Activated CD4-positive, alpha-beta T cell treated with anti-CD3 and anti-CD28 coated beads for 4 hours (primary cell): Measurements from ENCODE around the gene SLC6A16.
"Not testable (repeated sequence)": the region's sequence is repeated elsewhere in the genome, so short reads cannot be mapped to it uniquely, and the experiment has no call there.

Experiments used
- DNase-seq, 2 donors: peaks; one replicate each; pipeline ENCODE4 v3.0.0-alpha.2; 2020

Gene SLC6A16

DNA sequence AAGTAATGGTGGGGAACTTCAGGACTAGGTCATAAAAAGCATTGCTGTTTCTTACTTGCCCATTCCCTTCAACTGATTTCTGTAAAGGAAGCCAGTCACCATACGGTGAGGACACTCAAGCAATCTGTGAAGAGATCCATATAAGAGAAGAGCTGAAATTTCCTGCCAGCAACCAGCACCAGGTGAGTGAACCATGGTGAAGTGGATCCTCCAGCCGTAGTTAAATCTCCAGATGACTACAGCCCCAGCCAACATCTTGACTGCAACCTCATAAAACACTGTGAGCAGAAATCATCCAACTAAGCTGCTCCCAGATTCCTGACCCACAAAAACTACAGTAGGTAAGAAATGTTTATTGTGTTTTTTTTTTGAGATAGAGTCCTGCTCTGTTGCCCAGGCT lies 3.8 kb upstream of the SLC6A16 start:
- no peak for DNase-seq

DNA sequence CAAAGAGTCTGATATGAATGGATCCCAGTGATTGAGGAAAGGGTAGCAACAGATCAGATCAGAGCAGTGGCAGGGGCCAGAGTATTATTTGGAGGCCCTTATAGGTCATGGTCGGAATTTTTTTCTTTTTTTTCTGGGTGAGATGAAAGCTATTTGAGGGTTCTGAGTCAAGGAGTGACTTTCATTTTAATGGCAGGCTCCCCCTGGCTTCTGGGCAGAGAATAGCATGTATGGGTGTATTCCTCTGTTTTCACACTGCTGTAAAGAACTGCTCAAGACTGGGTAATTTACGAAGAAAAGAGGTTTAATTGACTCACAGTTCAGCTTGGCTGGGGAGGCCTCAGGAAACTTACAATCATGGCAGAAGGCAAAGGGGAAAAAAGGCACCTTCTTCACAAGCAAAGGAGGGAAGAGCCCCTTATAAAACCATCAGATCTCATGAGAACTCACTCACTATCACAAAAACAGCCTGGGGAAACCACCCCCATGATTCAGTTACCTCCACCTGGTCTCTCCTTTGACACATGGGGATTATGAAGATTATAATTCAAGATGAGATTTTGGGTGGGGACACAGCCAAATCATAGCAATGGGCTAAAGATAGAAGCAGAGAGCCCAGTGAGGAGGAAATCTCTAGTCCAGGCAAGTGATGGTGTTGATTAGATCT lies 3.0 kb upstream of the SLC6A16 start:
- peak; percentile 52 to 60 for DNase-seq

DNA sequence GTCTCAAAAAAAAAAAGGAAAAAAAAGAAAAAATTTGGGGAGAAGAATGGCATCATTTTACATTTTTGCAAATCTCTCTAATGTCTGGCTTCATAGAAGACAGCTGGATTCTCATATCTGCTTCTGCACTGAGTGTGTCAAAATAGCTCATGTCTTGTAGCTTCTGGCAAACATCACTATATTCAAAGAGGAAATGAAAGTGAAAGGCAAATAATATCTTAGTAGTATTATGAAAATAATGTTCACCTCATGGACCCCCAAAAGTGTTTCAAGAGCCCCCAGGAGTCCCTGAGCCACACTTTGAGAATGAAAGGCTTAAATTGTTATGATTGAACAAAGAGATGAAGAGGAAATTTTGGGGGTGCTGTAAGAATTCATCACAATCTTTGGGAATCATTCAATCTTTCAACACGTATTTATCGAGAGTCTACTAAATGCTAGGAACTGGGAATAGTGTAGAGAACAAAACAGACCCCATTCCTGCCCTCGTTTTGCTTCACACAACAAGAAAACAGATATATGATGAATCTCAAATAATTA lies 1.2 kb upstream of the SLC6A16 start:
- DNase-seq, result no peak

DNA sequence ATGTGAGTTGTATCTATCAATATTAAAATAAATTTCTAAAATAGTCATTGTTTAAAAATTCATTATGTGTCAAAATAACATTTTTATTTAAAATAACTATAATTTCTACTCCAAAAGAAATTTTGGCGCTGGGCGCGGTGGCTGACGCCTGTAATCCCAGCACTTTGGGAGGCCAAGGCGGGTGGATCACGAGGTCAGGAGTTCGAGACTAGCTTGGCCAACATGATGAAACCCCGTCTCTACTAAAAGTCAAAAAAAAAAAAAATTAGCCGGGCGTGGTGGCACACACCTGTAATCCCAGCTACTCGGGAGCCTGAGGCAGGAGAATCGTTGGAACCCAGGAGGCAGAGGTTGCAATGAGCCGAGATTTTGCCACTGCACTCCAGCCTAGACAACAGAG lies 765 bp upstream of the SLC6A16 start:
- DNase-seq, result not testable (repeated sequence)

DNA sequence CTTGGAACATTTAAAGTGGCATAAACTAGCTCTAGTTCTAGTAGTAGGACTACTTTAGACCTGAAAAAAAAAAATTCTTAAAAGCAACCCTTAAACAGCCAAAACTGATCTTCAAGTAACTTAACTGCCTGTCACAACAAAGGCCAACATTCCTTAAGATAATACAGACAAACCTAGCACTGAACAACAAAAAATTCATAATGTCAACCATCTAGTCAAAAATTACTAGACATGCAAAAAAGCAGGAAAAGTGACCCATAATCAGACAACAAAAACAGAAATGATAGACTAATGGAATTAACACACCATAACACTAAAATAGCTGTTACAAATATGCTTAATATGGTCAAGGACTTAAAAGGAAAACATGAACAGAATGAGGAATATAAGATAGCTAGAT lies 6.7 kb downstream of the SLC6A16 start:
- no peak for DNase-seq

DNA sequence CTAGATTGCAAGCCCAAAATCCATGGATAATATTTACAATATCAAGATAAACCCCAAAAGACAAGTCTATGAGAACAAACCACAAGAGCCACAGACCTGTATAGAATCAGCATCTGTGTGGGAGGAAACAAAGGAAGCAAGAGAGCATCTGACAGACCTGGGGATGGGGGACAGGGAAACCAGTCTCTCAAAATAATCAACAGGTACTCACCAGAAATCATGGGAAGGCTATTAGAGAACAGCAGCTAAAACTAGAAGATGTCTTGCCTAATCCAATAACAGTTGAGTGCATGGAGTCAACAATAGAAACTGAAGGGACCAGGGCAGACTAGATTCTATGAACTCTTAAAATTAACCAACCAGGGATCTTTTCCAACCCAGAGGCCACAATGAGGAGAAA lies 8.7 kb downstream of the SLC6A16 start:
- no peak for DNase-seq

DNA sequence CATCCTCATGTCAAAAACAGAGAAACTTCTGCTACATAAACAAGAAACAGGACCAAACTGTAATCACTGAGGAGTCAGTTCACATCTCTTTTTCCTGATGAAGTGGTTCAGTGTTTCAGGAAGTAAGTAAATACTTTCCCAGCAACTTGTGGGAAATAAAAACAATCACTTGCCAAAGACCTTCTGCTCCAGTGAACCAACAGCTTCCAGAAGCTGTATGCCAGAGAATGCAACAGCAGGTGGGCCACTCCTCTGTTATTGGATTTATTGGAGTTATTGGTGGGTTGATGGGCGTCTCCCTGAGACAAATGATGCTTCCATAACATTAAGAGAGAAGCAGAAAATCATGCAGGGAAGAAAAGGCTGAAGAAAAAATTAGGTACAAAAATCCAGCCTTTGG lies 9.9 kb downstream of the SLC6A16 start:
- DNase-seq, result no peak

DNA sequence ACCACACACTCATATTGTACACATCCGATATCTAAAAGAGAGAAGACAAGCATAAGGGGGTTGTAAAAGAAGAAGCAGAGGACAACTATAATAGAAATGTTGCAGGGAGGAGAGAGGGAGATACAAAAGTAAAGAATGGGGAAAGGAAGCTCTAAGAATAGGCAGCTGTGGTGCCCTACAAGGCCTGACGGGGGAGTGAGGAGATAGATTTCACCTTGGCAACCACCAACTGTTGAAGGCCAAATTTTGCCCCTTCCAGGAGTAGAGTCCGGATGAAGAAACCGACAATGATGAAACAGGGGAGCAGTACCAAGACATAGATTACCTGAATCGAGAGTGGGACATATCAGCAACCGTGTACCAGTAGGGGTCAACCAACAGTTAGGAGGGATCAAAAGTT lies 15.9 kb downstream of the SLC6A16 start:
- DNase-seq, result no peak

DNA sequence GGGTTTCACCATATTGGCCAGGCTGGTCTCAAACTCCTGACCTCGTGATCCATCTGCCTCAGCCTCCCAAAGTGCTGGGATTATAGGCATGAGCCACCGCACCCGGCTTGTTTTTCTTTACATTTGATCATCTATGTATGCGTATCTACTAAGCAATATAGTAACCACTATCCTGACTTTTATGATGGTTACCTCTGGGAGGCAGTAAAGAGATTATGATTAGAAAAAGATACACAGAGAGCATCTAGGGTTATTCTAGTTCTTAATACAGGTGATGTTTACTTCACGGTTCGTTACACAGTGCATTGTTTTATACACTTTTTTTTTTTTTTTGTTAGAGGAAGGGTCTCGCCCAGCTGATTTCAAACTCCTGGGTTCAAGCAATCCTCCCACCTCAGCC lies 18.3 kb downstream of the SLC6A16 start:
- DNase-seq, result not testable (repeated sequence)

DNA sequence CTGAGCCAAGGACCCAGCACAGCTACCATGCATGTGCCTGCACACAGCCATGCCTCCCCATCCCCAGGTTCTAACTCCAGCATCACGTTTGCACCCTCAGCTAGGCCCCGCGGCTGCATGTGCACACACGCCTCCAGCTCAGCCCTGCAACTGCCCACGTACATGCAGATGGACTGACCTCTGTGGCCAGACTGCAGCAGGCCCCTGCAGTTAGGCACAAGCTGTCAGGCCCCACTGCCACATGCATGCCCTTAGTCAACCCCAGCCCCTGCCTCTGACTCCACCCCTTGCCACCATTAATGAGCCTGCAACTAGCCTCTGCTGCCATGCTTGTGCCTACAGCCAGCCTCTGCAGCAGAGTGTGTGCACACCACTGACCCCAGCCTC lies 23.1 kb downstream of the SLC6A16 start:
- DNase-seq, result no peak

DNA sequence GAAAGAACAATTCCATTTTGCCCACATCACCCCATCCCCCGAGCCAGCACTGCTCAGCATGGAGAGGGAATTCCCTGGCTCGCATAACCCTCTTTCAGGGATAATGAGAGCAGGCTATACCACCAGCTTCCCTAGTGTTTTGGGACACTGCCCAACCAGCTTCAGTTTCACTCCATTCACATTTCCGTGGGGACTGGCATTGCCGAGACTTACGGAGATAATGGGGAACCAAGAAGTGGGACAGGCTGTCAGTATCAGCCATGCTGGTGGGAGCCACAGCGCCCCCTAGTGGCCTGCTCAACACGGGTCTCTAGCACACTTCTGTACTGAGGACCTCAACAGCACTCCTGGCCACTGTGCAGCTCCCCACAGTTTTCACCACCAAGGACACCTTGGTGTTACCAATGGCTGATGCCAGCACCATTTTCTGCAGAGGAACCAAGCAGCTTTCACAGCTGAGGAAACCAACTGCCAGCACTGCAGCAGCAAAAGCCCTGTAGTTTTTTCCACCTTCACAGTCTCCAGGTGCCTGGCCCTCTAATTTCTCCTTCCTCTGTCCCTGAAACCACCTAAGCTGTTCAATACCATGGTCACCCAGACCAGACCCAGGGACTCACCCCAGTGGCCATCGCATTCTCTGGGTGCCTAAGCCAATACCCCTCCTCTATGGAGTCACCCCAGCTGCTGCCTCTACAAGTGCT lies 23.7 kb downstream of the SLC6A16 start:
- DNase-seq, result peak; percentile 70 to 73

DNA sequence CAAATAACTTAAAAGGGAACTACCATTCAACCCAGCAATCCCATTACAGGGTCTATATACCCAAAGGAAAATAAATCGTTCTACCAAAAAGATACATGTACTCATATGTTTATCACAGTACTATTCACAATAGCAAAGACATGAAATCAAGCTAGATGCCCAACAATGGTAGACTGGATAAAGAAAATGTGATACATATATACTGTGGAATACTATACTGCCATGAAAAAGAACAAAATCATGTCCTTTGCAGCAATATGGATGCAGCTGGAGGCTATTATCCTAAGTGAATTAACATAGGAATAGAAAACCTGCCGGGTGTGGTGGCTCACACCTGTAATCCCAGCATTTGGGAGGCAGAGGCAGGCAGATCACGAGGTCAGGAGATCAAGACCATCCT lies 26.3 kb downstream of the SLC6A16 start:
- not testable (repeated sequence) for DNase-seq

DNA sequence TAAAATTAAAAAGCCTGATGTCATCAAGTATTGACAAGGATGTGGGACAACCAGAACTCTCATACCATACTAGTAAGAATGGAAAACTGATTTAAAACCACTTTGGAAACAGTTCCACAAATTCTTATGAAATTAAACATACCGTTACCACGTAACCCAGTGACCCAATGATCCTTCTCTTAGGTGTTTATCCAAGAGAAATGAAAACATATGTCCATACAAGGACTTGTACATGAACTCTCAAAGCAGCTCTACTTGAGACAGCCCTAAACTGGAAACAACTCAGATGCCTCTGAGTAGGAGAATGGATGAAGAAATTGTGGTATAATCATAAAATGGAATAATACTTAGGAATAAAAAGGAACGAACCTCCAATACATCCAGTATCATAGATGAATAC lies 27.6 kb downstream of the SLC6A16 start:
- no peak for DNase-seq

DNA sequence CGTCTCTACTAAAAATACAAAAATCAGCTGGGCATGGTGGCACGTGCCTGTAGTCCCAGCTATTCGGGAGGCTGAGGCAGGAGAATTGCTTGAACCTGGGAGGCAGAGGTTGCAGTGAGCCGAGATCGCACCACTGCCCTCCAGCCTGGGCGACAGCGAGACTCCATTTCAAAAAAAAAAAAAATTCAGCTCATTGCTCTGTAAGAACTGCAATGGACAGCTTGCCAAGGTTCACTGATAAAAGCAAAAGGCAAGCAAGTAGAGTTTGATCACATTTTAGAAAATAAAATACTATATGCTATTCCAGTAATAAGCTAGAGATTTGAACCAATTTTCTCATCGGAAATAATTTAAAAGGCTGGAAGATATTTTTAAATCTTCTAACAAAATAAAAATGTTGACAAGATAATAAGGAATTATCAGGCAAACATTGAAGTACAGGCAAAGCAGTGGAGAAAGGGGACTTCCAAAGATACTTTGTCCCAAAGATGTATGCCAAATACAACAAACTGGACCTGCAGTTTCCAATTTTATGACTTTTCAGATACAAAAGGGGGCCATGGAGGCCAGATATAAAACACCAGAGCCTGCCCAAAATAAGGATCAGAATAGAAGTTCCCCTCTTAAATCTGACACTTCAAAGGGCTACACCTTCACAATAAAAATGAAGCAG lies 29.6 kb downstream of the SLC6A16 start:
- DNase-seq, result no peak

DNA sequence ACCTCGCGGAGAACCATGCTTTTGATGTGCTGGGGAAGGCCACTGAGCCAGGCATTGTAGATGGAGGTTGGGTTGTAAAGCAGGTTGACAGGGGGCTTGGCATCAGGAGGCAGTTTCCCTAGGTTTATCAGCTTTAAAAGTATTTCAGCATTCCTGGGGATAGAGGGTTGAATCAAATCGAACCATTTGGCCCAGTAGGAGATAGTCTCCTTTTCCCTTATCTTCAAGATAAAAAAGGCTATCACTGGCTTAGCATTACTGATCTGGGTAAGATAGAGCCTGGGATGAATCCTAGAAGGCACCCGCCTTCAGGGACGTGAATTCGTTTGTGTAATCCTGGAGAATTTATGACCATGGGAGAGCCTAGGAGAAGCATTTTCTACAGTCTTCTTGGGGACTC lies 30.6 kb downstream of the SLC6A16 start:
- DNase-seq, result no peak

DNA sequence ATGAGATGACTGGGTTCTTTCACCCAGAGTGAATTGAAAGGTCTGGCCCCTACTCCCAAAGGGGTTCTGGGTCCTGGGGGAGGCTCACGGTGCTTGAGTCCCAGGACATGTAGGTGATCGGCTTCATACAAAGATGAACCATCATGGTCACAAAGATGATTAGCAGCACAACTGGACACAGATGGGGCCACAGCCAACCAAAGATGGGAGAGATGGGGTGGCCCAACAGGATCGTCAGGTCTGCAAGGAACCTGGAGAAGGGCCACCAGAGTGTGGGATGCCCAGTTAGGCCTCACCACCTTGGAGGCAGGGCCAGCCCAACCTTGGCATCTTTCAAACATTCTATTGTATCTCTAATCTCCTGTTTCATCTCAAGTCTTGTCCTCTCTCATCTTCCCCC lies 34.5 kb downstream of the SLC6A16 start:
- no peak for DNase-seq

DNA sequence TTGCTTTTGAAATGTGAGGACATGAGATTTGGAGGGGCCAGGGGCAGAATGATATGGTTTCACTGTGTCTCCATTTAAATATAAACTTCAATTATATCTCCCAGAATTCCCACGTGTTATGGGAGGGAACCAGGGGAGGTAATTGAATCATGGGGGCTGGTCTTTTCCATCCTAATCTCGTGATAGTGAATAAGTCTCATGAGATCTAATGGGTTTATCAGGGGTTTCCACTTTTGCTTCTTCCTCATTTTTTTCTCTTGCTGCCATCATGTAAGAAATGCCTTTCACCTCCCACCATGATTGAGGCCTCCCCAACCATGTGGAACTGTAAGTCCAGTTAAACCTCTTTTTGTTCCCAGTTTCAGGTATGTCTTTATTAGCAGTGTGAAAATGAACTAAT lies 35.7 kb downstream of the SLC6A16 start:
- DNase-seq, result not testable (repeated sequence)

DNA sequence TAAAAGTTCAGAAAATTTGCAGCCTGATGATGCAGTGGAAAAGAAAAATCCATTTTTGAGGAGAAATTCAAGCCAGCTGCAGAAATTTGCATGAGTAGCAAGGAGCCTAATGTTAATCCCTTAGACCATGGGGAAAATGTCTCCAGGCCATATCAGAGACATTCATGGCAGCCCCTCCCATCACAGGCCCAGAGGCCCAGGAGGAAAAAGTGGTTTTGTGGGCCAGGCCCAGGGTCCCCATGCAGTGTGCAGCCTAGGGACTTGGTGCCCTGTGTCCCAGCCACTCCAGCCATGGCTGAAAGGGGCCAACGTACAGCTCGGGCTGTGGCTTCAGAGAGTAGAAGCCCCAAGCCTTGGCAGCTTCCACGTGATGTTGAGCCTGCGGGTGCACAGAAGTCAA lies 36.8 kb downstream of the SLC6A16 start:
- not testable (repeated sequence) for DNase-seq

DNA sequence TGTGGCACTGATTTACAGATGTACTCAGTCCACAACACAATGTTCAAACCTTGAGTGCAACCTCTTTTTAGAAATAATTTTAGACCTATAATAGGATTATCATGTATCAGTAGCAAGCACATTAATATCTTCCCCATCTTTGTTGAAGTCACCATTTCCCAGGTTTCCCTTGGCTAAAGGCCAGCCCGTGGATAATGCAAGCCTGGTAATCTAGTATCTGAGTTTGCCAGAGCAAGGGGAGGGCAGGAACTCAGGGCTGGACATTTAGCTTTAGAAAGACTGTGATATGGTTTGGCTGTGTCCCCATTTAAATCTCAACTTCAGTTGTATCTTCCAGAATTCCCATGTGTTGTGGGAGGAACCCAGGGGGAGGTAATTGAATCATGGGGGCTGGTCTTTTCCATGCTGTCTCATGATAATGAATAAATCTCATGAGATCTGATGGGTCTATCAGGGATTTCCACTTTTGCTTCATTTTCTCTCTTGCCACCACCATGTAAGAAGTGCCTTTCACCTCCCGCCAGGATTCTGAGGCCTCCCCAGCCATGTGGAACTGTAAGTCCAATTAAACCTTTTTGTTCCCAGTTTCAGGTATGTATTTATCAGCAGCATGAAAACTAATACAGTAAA lies 37.7 kb downstream of the SLC6A16 start:
- no peak for DNase-seq

DNA sequence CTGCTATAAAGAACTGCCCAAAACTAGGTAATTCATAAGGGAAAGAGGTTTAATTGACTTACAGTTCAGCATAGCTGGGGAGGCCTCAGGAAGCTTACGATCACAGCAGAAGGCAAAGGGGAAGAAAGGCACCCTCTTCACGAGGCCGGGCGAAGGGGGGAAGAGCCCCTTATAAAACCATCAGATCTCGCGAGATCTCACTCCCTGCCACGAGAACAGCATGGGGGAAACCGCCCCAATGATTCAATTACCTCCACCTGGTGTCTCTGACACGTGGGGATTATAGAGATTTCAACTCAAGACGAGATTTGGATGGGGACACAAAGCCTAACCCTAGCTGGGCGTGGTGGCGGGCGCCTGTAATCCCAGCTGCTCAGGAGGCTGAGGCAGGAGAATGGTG lies 42.8 kb downstream of the SLC6A16 start:
- DNase-seq, result no peak

DNA sequence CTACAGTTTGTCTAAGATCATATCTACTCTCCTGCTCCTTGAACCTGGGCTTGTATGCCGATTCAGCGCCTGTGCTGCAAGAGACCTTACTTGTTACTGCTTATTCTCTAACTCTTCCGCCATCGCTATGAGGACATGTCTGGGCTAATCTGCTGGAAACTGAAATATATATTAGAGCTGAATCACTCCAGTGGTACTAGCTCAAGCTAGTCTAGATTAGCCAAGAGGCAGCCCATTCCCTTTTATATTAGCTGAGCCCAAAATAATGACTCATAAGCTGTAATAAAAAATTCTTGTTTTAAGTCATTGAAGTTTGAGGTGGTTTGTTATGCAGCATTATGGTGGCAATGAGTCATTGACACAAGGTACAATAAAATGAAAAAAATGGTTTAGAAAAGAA lies 52.8 kb downstream of the SLC6A16 start:
- DNase-seq, result no peak

DNA sequence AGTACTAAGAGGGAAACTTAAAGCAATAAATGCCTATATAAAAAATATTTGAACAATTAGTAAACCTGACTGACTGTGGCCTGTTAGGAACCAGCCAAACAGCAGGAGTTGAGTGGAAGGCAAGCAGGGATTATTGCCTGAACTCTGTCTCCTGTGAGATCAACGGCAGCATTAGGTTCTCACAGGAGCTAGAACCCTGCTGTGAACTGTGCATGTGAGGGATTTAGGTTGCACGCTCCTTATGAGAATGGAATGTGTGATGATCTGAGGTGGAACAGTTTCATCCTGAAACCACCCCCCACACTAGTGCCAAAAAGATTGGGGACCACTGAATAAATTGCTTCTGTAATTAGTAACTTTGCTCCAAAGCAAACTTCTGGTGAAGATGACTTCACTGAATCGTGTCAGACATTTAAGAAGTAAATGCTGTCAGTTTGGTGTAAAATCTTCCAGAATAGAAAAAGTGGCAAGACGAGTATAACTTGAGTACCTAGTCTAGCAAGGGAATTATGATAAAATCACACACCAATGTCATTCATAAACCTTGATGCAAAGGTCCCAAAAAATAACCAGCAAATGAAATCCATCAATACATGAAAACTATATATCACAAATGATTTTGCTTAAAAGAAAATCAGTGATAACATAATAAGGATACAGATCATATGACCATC lies 53.8 kb downstream of the SLC6A16 start:
- DNase-seq, result no peak

DNA sequence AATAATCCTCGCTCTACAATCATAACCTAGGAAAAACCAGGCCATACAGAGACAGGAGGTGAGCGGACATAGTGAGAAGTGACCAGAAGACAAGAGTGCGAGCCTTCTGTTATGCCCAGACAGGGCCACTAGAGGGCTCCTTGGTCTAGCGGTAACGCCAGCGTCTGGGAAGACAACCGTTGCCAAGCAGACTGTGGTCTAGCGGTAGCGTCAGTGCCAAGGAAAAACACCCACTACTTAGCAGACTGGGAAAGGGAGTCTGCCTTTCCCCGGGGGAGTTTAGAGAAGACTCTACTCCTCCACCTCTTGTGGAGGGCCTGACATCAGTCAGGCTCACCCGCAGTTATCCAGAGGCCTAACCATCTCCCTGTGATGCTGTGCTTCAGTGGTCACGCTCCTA lies 58.6 kb downstream of the SLC6A16 start:
- peak; percentile 14 to 21 for DNase-seq
